Activated T-cell treated with anti-CD3 and anti-CD28 coated beads, Interleukin-2, amount 50 U/mL, for 72 hours (primary cell): ENCODE measurements around the gene FBXO44. TPM values are rescaled to one million over a fixed set of nuclear protein-coding genes. Genes with fewer than 3 reads are reported as not detected.
A peak's percentile ranks its signal among the peaks of the same experiment; 100 is the strongest.

Experiments
- ATAC-seq, 2 donors: fragments of 150-1000 bp; cut with Tn5 transposase; replicated peaks in 1 of 2; 2 replicates each; pipeline ENCODE4 v1.10.0; 2021; ENCODE audit warnings: moderate library complexity in 2 of 2, mild to moderate bottlenecking in 1 of 2
- DNase-seq, 2 donors: peaks; one replicate each; pipeline ENCODE4 v3.0.0; 2021 to 2022; ENCODE audit warnings: mixed read lengths in 1 of 2
- H3K27ac Mint-ChIP-seq: one replicate; pipeline ENCODE4 v1.8.0; 2022; ENCODE audit warnings: mild to moderate bottlenecking, moderate library complexity, mixed read lengths
- H3K27me3 Mint-ChIP-seq: one replicate; pipeline ENCODE4 v1.8.0; 2022; ENCODE audit warnings: low read depth, mixed read lengths
- H3K36me3 Mint-ChIP-seq, 2 donors: one replicate each; pipeline ENCODE4 v1.8.0; 2022; ENCODE audit warnings: mixed read lengths in 2 of 2, mild to moderate bottlenecking in 1 of 2; ENCODE audit not compliant: insufficient read depth in 2 of 2
- H3K4me1 Mint-ChIP-seq: one replicate; pipeline ENCODE4 v1.8.0; 2022; ENCODE audit warnings: low read depth, mixed read lengths
- H3K4me3 Mint-ChIP-seq, 2 donors: one replicate each; pipeline ENCODE4 v1.8.0; 2022; ENCODE audit warnings: mild to moderate bottlenecking in 2 of 2, mixed read lengths in 2 of 2, moderate library complexity in 2 of 2
- H3K9me3 Mint-ChIP-seq, 2 donors: one replicate each; pipeline ENCODE4 v1.8.0; 2022; ENCODE audit warnings: mixed read lengths in 2 of 2
- total RNA-seq, 2 donors: library from RNA; stranded (reverse); gene quantifications; one replicate each; pipeline ENCODE4 v1.2.3, GENCODE V29; 2022

Gene FBXO44
- total RNA-seq, 2 donors from 2014 or later, result 24.8 to 30.3 TPM

DNA sequence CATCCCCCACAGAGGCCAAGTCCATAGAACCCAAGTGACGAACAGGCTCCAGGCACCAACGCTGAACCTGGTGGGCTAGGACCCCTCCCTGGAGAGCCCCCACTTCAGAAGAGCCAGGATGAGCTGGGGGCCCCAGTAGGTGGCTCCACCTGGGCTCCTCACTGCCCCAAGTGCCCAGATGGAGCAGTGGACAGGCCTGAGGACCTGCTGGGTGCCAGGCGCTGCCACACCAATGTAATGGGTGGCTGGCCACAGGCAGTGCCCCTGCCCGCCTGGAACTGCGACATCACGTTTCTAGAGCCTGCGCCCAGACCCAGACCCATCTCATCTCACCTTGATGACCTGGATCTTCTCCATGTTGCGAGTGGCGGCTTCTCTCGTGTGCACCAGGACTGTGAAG, 20.6 kb downstream of the FBXO44 start:
- H3K36me3 Mint-ChIP-seq, result peaks cover 0 to 4% of the 10 kb centered on the region in 2 donors
- no peaks in the 10 kb centered on the region for H3K27me3 Mint-ChIP-seq
- H3K27ac Mint-ChIP-seq, result no peak overlapping the region
- DNase-seq, result no peak
- H3K4me1 Mint-ChIP-seq, result peaks cover 7% of the 10 kb centered on the region
- no peak for ATAC-seq
- no peaks in the 10 kb centered on the region for H3K9me3 Mint-ChIP-seq
- H3K4me3 Mint-ChIP-seq, result no peak overlapping the region

DNA sequence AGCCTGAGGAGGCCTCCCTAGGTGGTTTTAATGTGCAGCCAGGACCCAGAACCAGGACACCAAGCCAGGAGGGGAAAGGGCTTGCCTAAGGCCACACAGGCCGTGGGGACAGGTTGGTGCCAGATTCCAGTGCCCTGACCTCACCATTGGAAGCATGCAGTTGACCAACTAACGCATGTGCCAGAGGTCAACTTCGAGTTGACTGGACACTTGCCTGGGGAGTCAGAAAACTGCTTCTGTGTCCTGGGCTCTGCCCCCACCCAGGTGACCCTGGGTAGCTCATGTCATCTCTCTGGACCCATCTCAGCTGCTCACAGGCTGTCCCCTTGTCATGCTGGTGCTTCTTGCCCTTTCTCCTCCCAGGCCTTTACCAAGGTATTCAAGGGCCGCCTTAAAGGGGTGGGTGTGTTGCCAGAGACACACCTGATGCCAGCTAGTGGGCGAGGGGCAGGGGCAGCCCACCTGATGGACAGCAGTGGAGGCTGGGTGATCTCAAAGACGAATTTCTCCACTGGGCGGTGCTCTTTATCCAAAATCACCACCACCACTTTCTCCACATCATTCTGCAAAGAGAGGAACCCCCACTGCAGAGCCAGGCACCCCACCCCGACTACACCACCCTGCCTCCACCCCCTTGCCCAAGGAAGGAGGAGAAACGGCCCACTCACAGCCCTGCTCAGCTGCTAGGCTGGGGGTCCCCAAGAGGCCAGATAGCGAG, 21.9 kb downstream of the FBXO44 start:
- H3K4me1 Mint-ChIP-seq, result peaks cover 10% of the 10 kb centered on the region
- ATAC-seq (no peak), DNase-seq (no peak)
- no peaks in the 10 kb centered on the region for H3K9me3 Mint-ChIP-seq
- peaks cover 0 to 4% of the 10 kb centered on the region in 2 donors for H3K36me3 Mint-ChIP-seq
- H3K4me3 Mint-ChIP-seq, result no peak overlapping the region
- no peaks in the 10 kb centered on the region for H3K27me3 Mint-ChIP-seq
- no peak overlapping the region for H3K27ac Mint-ChIP-seq

DNA sequence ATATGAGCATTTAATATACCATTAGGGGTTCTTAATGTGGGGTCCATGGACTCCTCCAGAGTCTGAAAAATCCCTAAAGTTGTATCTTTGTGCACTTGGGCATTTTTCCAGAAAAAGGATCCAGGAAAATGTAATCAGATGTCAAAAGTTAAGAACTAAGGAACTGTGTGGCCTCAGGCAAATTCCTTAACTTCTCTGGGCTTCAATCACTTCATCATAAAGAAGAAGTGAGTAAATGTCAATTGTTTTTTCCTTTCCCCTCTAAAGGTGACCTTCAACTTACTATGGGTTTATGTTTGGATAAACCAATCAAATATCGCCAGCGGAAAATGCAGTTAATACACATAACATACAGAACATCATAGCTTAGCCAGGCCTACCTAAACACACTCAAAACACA, 23.8 kb downstream of the FBXO44 start:
- Mint-ChIP-seq H3K27ac (no peak overlapping the region), H3K9me3 (no peaks in the 10 kb centered on the region), H3K36me3 (peaks cover 0 to 4% of the 10 kb centered on the region in 2 donors), H3K4me1 (peaks cover 15% of the 10 kb centered on the region), H3K4me3 (peak overlapping the region in 1 of 2 donors; percentile 12), H3K27me3 (no peaks in the 10 kb centered on the region)
- ATAC-seq, result no peak
- no peak for DNase-seq

DNA sequence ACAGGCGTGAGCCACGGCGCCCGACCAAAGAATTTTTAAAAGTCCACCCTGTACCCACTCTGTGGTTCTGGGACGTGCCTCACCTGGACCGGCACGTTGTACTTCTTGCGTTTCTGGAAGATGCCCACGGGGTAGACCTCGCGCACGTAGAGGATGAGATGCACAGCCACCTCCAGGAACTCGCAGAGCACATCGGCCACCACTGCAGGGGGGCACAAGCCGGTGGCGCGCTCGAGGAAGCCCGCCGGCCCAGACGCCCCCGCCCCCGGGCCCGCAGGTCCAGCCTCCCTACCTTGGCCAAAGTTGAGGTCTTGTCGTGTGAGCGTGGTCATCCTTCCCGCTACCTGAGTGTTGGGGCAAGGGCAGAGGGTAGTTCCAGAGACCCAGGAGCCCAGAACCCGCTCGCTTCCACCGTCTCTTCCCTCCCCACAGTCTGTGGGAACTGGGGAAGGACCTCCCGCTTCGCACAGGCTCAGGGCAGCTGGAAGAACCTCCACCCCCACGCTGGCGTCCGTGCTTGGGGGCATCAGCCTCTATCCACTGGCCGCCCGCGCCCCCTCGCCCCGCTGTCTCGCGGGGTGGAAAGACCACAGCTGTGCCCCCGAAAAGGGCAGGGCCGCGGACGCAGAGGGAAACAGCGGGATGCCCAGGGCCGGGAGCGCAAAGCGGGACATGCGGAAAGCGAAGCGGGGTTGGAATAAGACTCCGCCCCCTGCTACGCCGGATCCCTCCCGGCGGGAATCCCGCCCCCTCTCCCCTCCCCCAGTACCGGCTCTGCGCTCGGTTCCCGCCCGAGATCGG, 25.8 kb downstream of the FBXO44 start:
- Mint-ChIP-seq H3K4me3 (peak overlapping the region; percentile 92 to 94), H3K9me3 (no peaks in the 10 kb centered on the region), H3K27me3 (no peaks in the 10 kb centered on the region), H3K27ac (no peak overlapping the region), H3K36me3 (peaks cover 0 to 3% of the 10 kb centered on the region in 2 donors), H3K4me1 (peaks cover 15% of the 10 kb centered on the region)
- DNase-seq (no peak), ATAC-seq (peak; percentile 22 to 25)

DNA sequence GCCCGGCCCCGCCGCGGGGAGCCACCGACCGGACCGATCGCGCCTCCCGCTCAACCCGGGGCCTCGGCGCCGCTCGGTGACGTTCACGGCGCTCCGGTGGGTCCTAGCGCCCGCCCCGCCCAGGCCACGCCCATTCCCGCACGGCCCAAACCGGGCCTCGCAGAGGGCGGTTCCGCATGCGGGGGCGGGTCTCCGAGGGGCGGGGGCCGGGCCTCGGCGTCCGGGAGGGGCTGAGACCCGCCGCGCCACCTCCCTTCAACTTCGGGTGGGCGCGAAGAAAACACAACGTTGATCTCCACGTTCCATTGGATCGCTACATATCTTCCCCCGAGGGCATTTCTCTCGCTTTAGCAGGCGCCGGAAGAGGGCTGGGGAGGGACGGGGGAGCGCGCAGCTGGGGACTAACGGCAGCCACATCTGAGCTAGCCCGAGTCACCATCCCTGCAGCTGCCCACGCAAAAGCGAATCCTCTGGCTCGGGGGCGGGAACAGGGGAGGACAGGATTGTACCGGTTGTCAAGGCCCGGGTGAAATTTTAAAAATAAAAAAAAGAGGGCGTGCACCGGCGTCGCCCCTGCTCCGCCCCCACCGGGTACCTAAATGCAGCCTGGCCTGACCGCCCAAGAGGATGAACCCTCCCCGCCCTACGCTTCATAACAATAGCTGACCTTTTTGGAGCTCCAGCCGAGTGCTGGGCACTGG, 26.5 kb downstream of the FBXO44 start, which contains the start of gene MAD2L2:
Gene MAD2L2, minus strand, starts transcription at position 78 of the 701 bp plus-strand sequence. CDS start 547 bp downstream, outside the sequence.
- peak; percentile 96 for DNase-seq
- Mint-ChIP-seq H3K27me3 (no peaks in the 10 kb centered on the region), H3K9me3 (no peaks in the 10 kb centered on the region), H3K4me3 (peak within 1 kb of the TSS; percentile 92 to 94), H3K27ac (no peak within 1 kb of the TSS), H3K4me1 (peaks cover 15% of the 10 kb centered on the region), H3K36me3 (no peaks in the 10 kb centered on the region)
- ATAC-seq, result peak; percentile 92 to 94

DNA sequence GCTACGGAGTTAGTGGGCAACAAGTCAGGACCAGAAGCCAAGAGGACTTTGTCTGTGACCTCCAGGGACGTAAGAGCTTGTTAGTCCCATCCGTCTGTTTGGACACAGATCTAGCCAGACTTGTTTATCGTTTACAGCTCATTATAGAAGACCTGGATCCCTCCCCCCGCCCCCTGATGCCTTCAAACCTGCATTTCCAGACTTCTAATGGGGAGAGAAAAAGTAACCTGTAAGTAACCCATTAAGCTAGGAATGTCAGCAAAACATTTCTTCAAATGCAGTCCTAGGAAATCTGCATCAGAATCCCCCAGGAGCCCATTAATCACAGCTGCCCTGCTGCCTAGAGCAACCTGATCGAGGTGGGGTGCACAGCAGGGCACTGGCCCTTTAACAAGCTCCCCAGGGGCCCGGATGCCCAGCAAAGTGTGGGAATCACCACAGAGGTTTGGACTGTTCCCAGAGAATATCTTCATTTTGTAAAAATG, 27.7 kb downstream of the FBXO44 start:
- no peak for DNase-seq
- no peaks in the 10 kb centered on the region for H3K27me3 Mint-ChIP-seq
- no peaks in the 10 kb centered on the region for H3K36me3 Mint-ChIP-seq
- peak overlapping the region; percentile 57 to 91 for H3K4me3 Mint-ChIP-seq
- no peak for ATAC-seq
- no peak overlapping the region for H3K27ac Mint-ChIP-seq
- H3K9me3 Mint-ChIP-seq, result no peaks in the 10 kb centered on the region
- peaks cover 15% of the 10 kb centered on the region for H3K4me1 Mint-ChIP-seq

DNA sequence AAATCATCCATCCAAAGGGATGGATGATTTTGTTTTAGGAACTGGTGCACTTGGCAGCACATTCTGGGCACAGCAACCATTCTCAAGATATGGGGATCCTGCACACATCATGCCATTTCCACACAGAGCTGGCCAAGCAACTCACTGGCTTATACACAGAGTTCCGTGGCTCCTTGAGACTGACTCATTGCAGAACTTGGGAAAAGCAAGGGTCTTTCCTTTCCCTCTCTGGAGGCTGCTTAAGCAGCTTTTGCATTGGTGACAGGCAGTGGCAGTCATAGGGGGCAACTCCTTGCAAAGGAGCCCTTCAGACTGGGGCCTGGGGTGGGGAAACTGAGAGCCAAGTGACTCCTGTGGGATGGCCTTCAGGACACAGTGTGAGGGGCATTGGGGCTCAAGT, 28.1 kb downstream of the FBXO44 start:
- no peak for ATAC-seq
- Mint-ChIP-seq H3K36me3 (no peaks in the 10 kb centered on the region), H3K4me1 (peaks cover 15% of the 10 kb centered on the region), H3K4me3 (no peak overlapping the region), H3K9me3 (no peaks in the 10 kb centered on the region), H3K27ac (no peak overlapping the region), H3K27me3 (peaks cover 3% of the 10 kb centered on the region)
- DNase-seq, result no peak

DNA sequence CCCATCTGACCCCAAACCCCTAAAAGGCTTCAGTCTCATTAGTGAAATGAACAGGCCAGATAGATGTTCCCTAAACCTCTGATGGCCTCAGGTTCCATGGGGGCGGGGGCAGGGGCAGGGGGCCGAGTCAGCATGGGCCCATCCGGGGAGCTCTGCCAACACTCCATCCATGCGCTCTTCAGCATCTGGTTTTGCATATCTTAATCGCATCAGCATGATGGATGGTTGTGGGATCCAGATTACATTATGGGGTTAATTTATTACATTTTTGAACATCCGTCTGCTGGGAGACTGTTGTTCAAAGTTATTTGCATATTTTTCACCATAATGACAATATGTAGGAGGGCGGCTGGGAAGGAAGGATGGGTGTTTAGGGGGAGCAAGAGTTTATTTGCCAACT, 29.4 kb downstream of the FBXO44 start:
- DNase-seq, result no peak
- Mint-ChIP-seq H3K27me3 (peaks cover 14% of the 10 kb centered on the region), H3K4me1 (peaks cover 15% of the 10 kb centered on the region), H3K9me3 (no peaks in the 10 kb centered on the region), H3K4me3 (no peak overlapping the region), H3K36me3 (no peaks in the 10 kb centered on the region), H3K27ac (no peak overlapping the region)
- ATAC-seq, result no peak

DNA sequence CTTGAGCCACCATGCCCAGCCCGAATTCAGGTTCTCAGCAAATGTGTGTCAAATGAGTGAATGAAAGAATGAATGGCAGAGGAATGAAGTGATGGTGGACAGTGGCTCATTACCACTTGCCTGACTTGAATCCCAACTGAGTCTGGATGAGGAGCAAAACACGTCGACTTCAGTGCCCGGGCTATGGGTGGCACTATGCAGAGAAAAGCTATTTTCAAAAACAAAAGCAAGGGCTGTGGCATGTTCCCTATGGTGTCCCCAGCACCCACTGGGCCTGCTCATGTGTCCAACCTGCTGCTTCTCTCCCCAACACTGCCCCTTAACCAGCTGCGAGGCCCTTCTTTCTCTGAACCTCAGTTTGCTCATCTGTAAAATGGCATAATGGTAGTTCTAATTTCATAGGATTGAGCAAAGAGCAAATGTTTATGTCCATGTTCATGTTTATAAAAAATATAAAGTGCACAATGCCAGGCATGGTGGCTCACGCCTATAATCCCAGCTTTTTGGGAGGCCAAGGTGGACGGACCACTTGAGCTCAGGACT, 30.6 kb downstream of the FBXO44 start:
- Mint-ChIP-seq H3K9me3 (no peaks in the 10 kb centered on the region), H3K4me1 (peaks cover 7% of the 10 kb centered on the region), H3K27me3 (peaks cover 26% of the 10 kb centered on the region), H3K36me3 (no peaks in the 10 kb centered on the region), H3K27ac (no peak overlapping the region), H3K4me3 (no peak overlapping the region)
- no peak for DNase-seq
- ATAC-seq, result no peak

DNA sequence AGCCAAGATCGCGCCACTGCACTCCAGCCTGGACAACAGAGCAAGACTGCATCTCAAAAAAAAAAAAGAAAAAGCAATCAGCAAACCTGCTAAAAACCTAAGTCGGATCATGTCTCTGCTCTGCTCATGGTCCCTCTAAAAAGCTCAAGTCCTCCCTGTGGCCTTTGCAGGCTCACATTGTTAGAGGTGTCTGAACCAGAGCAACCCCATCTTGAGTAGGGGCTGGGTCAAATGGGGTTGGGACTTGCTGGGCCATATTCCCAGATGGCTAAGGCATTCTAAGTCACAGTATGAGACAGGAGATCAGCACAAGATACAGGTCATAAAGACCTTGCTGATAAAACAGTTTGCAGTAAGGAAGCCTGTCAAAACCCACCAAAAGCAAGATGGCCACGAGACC, 33.8 kb downstream of the FBXO44 start:
- Mint-ChIP-seq H3K27me3 (peaks cover 48% of the 10 kb centered on the region), H3K9me3 (no peaks in the 10 kb centered on the region), H3K36me3 (peaks cover 0 to 2% of the 10 kb centered on the region in 2 donors), H3K4me3 (no peak overlapping the region), H3K4me1 (peaks cover 13% of the 10 kb centered on the region), H3K27ac (no peak overlapping the region)
- no peak for DNase-seq
- ATAC-seq, result no peak

DNA sequence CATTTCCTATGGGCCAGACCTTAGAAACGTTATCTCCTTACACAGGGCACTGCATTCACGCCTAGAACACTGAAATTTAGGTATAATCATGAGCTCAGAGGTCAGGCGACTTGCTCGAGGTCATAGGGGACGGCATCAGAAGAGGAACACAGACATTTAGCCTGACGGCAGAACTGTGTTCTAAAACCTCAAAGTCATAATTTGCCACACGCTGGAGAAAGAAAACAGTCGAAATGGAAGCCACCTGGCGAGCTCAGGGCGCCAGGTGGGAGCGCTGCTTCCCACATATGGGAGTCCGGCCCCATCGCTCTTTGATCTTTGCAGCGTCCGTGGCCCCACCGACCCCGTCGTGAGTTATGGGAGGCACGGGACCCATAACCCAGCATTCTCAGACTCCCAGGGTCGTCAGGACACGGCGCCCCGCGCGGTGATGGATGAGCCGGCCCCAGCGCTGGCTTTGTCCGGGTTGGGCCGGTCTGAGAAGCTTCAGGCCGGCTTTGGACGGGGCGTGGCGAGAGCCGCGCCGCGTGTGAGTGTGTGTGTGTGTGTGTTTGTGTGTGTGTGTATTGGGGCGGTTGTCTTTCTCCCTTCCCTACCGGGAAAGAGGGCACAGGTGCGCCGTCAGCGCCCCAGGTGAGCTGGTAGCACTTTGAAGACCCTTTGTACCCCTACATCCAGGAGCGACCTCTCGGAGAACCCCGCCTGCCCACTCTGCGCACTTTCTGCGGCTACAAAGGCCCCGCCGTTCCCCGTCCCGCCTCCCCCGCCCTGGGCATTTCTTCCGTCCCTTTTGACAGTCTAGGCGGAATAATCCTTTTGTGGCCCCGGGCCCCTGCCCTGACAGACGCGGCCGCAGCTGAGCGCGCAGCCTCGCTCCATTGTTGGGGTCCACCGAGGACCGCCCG, 36.0 kb downstream of the FBXO44 start:
- Mint-ChIP-seq H3K36me3 (peaks cover 0 to 2% of the 10 kb centered on the region in 2 donors), H3K27ac (no peak overlapping the region), H3K4me3 (peak overlapping the region; percentile 71 to 74), H3K4me1 (peaks cover 13% of the 10 kb centered on the region), H3K9me3 (no peaks in the 10 kb centered on the region), H3K27me3 (peaks cover 55% of the 10 kb centered on the region)
- ATAC-seq (no peak), DNase-seq (no peak)

DNA sequence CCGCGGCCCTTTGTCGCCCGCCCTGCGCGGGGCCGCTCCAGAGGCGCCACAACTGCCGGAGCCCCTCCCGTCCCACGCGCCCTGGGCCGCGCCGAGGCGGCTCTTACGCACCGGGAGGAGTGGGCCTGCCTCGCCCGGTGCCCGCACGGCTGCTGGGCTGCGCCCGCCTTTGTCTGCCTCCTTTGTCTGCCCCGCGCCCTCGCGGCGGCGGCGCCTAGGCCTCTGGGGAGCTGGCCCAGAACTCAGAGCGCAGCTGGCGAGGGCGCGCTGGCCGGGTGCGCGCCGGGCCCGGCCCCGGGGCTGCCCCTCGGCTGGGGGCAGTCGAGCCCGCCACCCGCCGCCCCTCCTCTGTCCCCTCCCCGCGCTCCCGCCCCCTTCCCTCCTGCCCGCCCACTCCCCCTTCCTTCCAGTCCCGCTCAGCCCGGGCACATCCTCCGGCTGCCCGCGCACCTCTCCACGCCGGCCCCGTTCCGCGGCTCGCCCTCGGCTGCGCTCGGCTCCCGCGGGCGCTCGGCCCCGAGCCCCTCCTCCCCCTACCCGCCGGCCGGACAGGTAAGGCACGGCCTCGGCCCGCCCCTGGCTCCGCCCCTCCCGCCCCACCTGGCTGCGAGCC, 36.7 kb downstream of the FBXO44 start, which contains the start of gene DRAXIN:
Gene DRAXIN, plus strand, starts transcription at position 409 of the 613 bp plus-strand sequence. CDS start 14,549 bp downstream, outside the sequence.
- peaks cover 13% of the 10 kb centered on the region for H3K4me1 Mint-ChIP-seq
- no peak within 1 kb of the TSS for H3K27ac Mint-ChIP-seq
- no peaks in the 10 kb centered on the region for H3K9me3 Mint-ChIP-seq
- DNase-seq, result peak; percentile 14 to 26
- peaks cover 55% of the 10 kb centered on the region for H3K27me3 Mint-ChIP-seq
- peaks cover 0 to 2% of the 10 kb centered on the region in 2 donors for H3K36me3 Mint-ChIP-seq
- ATAC-seq, result peak; percentile 31 to 32
- peak within 1 kb of the TSS; percentile 76 to 81 for H3K4me3 Mint-ChIP-seq
